Measurements from ENCODE around the gene MYO1E.

The MYO1E gene

GRCh38 chr15:59094077-59094476, 278.6 kb downstream of the MYO1E start:
- Histone ChIP-seq H3K79me2 (ENCODE audit: control insufficient read depth, low read length) (no peaks in the 10 kb centered on the region), H3K27ac (ENCODE audit: low read depth, low read length) (no peak overlapping the region), H3K27me3 (ENCODE audit: control insufficient read depth, low read length) (no peaks in the 10 kb centered on the region), H3K9me3 (ENCODE audit: control insufficient read depth, insufficient read depth, low read length) (no peaks in the 10 kb centered on the region), H3K4me3 (ENCODE audit: low read length) (no peak overlapping the region), H3K9me2 (replicated peaks; ENCODE audit: control insufficient read depth, low read length) (no peaks in the 10 kb centered on the region), H3K4me2 (ENCODE audit: low read length) (no peak overlapping the region), H3K36me3 (ENCODE audit: control insufficient read depth, low read length) (peaks cover 62% of the 10 kb centered on the region), H3F3A (ENCODE audit: control insufficient read depth, insufficient read depth) (no peaks in the 10 kb centered on the region; the same call in 1 of the 2 replicates), H4K20me1 (ENCODE audit: control insufficient read depth, insufficient read depth, low read depth, low read length) (no peaks in the 10 kb centered on the region), H3K4me1 (ENCODE audit: control insufficient read depth, low read length) (no peaks in the 10 kb centered on the region)
- TF ChIP-seq CTCF (IDR thresholded peaks at IDR 0.05; ENCODE audit: low read depth, low read length, poor library complexity, severe bottlenecking) (no peak), EZH2phosphoT487 (IDR thresholded peaks at IDR 0.05; ENCODE audit: borderline replicate concordance, low read length) (no peak)

DNA sequence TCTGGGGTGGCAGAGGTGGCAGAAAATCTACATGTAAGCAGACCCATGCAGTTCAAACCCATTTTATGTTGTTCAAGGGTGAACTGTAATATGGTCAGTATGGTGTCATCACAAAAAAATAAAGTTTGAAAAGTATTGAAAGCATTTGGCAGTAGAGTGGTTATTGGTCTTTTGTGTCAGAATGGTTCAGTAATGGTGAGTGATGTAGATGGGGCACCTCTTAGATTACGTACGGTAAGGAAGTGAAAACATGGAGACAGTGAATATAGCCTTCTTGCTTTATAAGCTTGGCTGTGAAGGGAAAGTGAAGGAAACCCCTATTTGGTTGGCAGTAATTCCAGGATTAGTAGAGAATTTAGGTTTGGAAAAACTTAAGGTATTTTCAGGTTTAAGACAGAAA, 284.9 kb downstream of the MYO1E start:
- Histone ChIP-seq H4K20me1 (ENCODE audit: control insufficient read depth, insufficient read depth, low read depth, low read length) (no peaks in the 10 kb centered on the region), H3K27ac (ENCODE audit: low read depth, low read length) (no peak overlapping the region), H3K36me3 (ENCODE audit: control insufficient read depth, low read length) (peaks cover 67% of the 10 kb centered on the region), H3K27me3 (ENCODE audit: control insufficient read depth, low read length) (no peaks in the 10 kb centered on the region), H3K4me3 (ENCODE audit: low read length) (no peak overlapping the region), H3K9me2 (replicated peaks; ENCODE audit: control insufficient read depth, low read length) (no peaks in the 10 kb centered on the region), H3K4me1 (ENCODE audit: control insufficient read depth, low read length) (no peaks in the 10 kb centered on the region), H3K4me2 (ENCODE audit: low read length) (no peak overlapping the region), H3K9me3 (ENCODE audit: control insufficient read depth, insufficient read depth, low read length) (no peaks in the 10 kb centered on the region), H3F3A (ENCODE audit: control insufficient read depth, insufficient read depth) (no peaks in the 10 kb centered on the region; the same call in 1 of the 2 replicates), H3K79me2 (ENCODE audit: control insufficient read depth, low read length) (no peaks in the 10 kb centered on the region)
- TF ChIP-seq EZH2phosphoT487 (IDR thresholded peaks at IDR 0.05; ENCODE audit: borderline replicate concordance, low read length), result no peak
- TF ChIP-seq CTCF (IDR thresholded peaks at IDR 0.05; ENCODE audit: low read depth, low read length, poor library complexity, severe bottlenecking), result no peak
